Measurements from ENCODE around the gene CES5A. TPM values are rescaled to one million over a fixed set of nuclear protein-coding genes. Genes with fewer than 3 reads are reported as not detected.

The CES5A gene
- total and polyA plus RNA-seq, 10 of the 15 experiments (the other 5 are each of a cell fraction or from before 2014, with no cell fraction given), result 0.19 TPM; not detected in 9

DNA sequence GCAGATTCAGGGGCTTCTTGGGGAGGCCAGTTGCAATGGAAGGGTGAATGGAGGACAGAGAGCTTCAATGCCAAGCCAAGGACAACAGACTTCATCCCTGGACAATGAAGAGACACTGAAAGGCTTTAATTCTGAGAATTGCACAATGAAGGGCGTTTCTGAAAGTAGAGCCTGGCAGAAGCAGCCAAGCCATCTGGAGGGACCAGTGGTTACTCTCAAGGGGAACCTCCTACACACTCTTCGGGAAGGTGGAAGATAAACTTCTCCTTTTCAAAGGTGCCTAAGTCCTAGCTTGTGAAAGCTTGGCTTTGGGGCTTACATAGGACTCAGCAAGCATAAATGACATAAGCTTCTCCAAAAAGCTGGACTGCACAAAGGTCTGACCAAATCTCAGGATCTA, 36.1 kb downstream of the CES5A start:
- Histone ChIP-seq H3K27me3 (replicated peaks in 1 of 2; ENCODE audit: control insufficient read depth in 2 of 2, insufficient read depth in 2 of 2, low read length in 1 of 2) (no peaks in the 10 kb centered on the region), H3K79me2 (ENCODE audit: control insufficient read depth, insufficient read depth, low read length) (no peaks in the 10 kb centered on the region), H3K4me2 (ENCODE audit: control insufficient read depth, insufficient read depth) (no peak overlapping the region), H4K20me1 (ENCODE audit: control insufficient read depth, insufficient read depth) (no peaks in the 10 kb centered on the region), H3K4me3 (no peak overlapping the region), H3K4me1 (ENCODE audit: control insufficient read depth, insufficient read depth, low read length) (no peaks in the 10 kb centered on the region), H3K9me3 (replicated peaks; ENCODE audit: control insufficient read depth, insufficient read depth, low read length) (no peaks in the 10 kb centered on the region), H2AFZ (ENCODE audit: control insufficient read depth, low read depth, low read length) (no peak overlapping the region), H3K9ac (ENCODE audit: control insufficient read depth, insufficient read depth, low read length) (no peak overlapping the region), H3K36me3 (ENCODE audit: control insufficient read depth in 2 of 2, insufficient read depth in 2 of 2, low read length in 1 of 2) (no peaks in the 10 kb centered on the region), H3K27ac (ENCODE audit: control insufficient read depth, insufficient read depth) (no peak overlapping the region)
- intact Hi-C loops (cut with micrococcal nuclease; ENCODE audit: unreplicated experiment), result no loop called here
- ChIA-PET RAD21 (ENCODE audit: unreplicated experiment) (no interaction called here), SMC1A (ENCODE audit: uncharacterized antibody, unreplicated experiment) (no interaction called here), POLR2A (no interaction called here), CTCF (interaction anchor here (1.1 to 3.5 kb wide), 3 partner anchors 127 to 378 kb away, joined by 3 to 37 read pairs (median 3); no protein-coding TSS in a partner anchor)
- TF ChIP-seq RCOR1 (conservative IDR thresholded peaks at IDR 0.05; ENCODE audit: low read depth, low read length) (no peak), MEF2A (IDR thresholded peaks at IDR 0.05; ENCODE audit: insufficient read depth, low read depth, low read length) (no peak), SMAD1 (IDR thresholded peaks at IDR 0.05; ENCODE audit: low read depth, partially characterized antibody) (no peak), RAD51 (IDR thresholded peaks at IDR 0.05) (no peak), HDAC2 (IDR thresholded peaks at IDR 0.05) (no peak), PAX8 (IDR thresholded peaks at IDR 0.05) (no peak), IKZF2 (IDR thresholded peaks at IDR 0.05) (no peak), BMI1 (IDR thresholded peaks at IDR 0.05; ENCODE audit: borderline replicate concordance) (no peak)
- no peak for FAIRE-seq
- no TSS peak for BruUV-seq (replicated peaks)
- no peak for ATAC-seq
- 0% methylated on average over 2 of the region's 2 CpGs for WGBS (ENCODE audit: insufficient coverage, insufficient replicate concordance, low lambda C conversion rate, missing lambda C conversion rate)
- in situ Hi-C loops (cut with MboI), result no loop called here
- no peak for DNase-seq (ENCODE audit: low read depth, low spot score)

DNA sequence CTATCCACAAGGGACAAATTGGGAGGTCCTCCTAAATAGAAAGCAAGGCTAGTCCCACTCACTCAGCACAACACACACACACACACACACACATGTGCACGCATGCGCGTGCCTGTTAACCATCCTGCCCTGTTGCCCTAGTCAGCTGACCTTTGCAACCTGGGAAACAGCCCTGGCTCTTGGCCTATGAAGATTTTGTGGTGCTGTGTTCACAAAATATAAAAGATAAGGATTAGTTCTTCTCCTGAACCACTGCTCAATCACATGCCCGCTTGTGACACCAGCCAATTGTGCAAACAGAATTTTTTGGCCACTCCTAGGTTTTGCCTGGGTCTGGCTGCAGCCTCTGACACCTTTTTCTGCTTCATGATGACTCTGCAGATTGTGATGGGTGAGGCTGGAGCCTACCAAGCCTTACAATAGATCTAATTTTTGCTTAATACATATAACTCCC, 39.0 kb downstream of the CES5A start:
- no peaks in the 10 kb centered on the region for H3K79me2 ChIP-seq (ENCODE audit: control insufficient read depth, insufficient read depth, low read length)
- no peak overlapping the region for H2AFZ ChIP-seq (ENCODE audit: control insufficient read depth, low read depth, low read length)
- H3K27me3 ChIP-seq (replicated peaks in 1 of 2; ENCODE audit: control insufficient read depth in 2 of 2, insufficient read depth in 2 of 2, low read length in 1 of 2), result no peaks in the 10 kb centered on the region
- no peak overlapping the region for H3K27ac ChIP-seq (ENCODE audit: control insufficient read depth, insufficient read depth)
- no peak overlapping the region for H3K4me2 ChIP-seq (ENCODE audit: control insufficient read depth, insufficient read depth)
- ATAC-seq, result no peak
- FAIRE-seq, result no peak
- no peak overlapping the region for H3K4me3 ChIP-seq
- intact Hi-C loops (cut with micrococcal nuclease; ENCODE audit: unreplicated experiment) (no loop called here), in situ Hi-C loops (cut with MboI) (no loop called here)
- no peak for DNase-seq (ENCODE audit: low read depth, low spot score)
- ChIA-PET CTCF (no interaction called here), POLR2A (interaction anchor here (0.6 kb wide), 1 partner anchor 461 kb away, joined by 3 read pairs; no protein-coding TSS in a partner anchor), RAD21 (ENCODE audit: unreplicated experiment) (no interaction called here), SMC1A (ENCODE audit: uncharacterized antibody, unreplicated experiment) (no interaction called here)
- no peaks in the 10 kb centered on the region for H3K9me3 ChIP-seq (replicated peaks; ENCODE audit: control insufficient read depth, insufficient read depth, low read length)
- no peak overlapping the region for H3K9ac ChIP-seq (ENCODE audit: control insufficient read depth, insufficient read depth, low read length)
- H3K36me3 ChIP-seq (ENCODE audit: control insufficient read depth in 2 of 2, insufficient read depth in 2 of 2, low read length in 1 of 2), result no peaks in the 10 kb centered on the region
- no peaks in the 10 kb centered on the region for H3K4me1 ChIP-seq (ENCODE audit: control insufficient read depth, insufficient read depth, low read length)
- no peaks in the 10 kb centered on the region for H4K20me1 ChIP-seq (ENCODE audit: control insufficient read depth, insufficient read depth)
- WGBS (ENCODE audit: insufficient coverage, insufficient replicate concordance, low lambda C conversion rate, missing lambda C conversion rate), result 81% methylated on average over 4 of the region's 4 CpGs
- no TSS peak for BruUV-seq (replicated peaks)
- TF ChIP-seq, protein P1, sequence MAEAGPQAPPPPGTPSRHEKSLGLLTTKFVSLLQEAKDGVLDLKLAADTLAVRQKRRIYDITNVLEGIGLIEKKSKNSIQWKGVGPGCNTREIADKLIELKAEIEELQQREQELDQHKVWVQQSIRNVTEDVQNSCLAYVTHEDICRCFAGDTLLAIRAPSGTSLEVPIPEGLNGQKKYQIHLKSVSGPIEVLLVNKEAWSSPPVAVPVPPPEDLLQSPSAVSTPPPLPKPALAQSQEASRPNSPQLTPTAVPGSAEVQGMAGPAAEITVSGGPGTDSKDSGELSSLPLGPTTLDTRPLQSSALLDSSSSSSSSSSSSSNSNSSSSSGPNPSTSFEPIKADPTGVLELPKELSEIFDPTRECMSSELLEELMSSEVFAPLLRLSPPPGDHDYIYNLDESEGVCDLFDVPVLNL (IDR thresholded peaks at IDR 0.05; ENCODE audit: low read depth, low read length), result no peak
- no peak for TF ChIP-seq PAX8 (IDR thresholded peaks at IDR 0.05)
- no peak for TF ChIP-seq HDAC2 (IDR thresholded peaks at IDR 0.05)
- no peak for TF ChIP-seq EZH2 (IDR thresholded peaks at IDR 0.05; ENCODE audit: borderline replicate concordance, control insufficient read depth, low read depth, low read length)
- TF ChIP-seq, protein P2, sequence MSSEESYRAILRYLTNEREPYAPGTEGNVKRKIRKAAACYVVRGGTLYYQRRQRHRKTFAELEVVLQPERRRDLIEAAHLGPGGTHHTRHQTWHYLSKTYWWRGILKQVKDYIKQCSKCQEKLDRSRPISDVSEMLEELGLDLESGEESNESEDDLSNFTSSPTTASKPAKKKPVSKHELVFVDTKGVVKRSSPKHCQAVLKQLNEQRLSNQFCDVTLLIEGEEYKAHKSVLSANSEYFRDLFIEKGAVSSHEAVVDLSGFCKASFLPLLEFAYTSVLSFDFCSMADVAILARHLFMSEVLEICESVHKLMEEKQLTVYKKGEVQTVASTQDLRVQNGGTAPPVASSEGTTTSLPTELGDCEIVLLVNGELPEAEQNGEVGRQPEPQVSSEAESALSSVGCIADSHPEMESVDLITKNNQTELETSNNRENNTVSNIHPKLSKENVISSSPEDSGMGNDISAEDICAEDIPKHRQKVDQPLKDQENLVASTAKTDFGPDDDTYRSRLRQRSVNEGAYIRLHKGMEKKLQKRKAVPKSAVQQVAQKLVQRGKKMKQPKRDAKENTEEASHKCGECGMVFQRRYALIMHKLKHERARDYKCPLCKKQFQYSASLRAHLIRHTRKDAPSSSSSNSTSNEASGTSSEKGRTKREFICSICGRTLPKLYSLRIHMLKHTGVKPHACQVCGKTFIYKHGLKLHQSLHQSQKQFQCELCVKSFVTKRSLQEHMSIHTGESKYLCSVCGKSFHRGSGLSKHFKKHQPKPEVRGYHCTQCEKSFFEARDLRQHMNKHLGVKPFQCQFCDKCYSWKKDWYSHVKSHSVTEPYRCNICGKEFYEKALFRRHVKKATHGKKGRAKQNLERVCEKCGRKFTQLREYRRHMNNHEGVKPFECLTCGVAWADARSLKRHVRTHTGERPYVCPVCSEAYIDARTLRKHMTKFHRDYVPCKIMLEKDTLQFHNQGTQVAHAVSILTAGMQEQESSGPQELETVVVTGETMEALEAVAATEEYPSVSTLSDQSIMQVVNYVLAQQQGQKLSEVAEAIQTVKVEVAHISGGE (CRISPR knock-in tag; IDR thresholded peaks at IDR 0.05), result no peak
- TF ChIP-seq ZZZ3 (IDR thresholded peaks at IDR 0.05; ENCODE audit: control insufficient read depth, insufficient read length, low read depth), result no peak
